Osteocyte (in vitro differentiated cells): ENCODE measurements around the gene KLF5. TPM values are rescaled to one million over a fixed set of nuclear protein-coding genes. Genes with fewer than 3 reads are reported as not detected.

Experiments
- DNase-seq: peaks from one replicate; pipeline ENCODE4 v3.0.0; 2021; ENCODE audit warnings: mixed read lengths; ENCODE audit not compliant: unreplicated experiment; ENCODE audit errors: extremely low spot score
- H3K27ac Mint-ChIP-seq: one replicate; pipeline ENCODE4 v1.8.0; 2021; ENCODE audit warnings: mild to moderate bottlenecking, mixed read lengths; ENCODE audit not compliant: unreplicated experiment
- H3K27me3 Mint-ChIP-seq: one replicate; pipeline ENCODE4 v1.8.0; 2021; ENCODE audit warnings: mixed read lengths; ENCODE audit not compliant: unreplicated experiment
- H3K36me3 Mint-ChIP-seq: one replicate; pipeline ENCODE4 v1.8.0; 2021; ENCODE audit warnings: mixed read lengths; ENCODE audit not compliant: unreplicated experiment
- H3K4me1 Mint-ChIP-seq: one replicate; pipeline ENCODE4 v1.8.0; 2021; ENCODE audit warnings: mixed read lengths; ENCODE audit not compliant: unreplicated experiment
- H3K4me3 Mint-ChIP-seq: one replicate; pipeline ENCODE4 v1.8.0; 2021; ENCODE audit warnings: mild to moderate bottlenecking, moderate library complexity, mixed read lengths; ENCODE audit not compliant: unreplicated experiment
- H3K9me3 Mint-ChIP-seq: one replicate; pipeline ENCODE4 v1.8.0; 2021; ENCODE audit warnings: mixed read lengths; ENCODE audit not compliant: unreplicated experiment
- total RNA-seq: library from RNA; stranded (reverse); gene quantifications from 2 replicates; pipeline ENCODE4 v1.2.1, GENCODE V29; 2021
- TF ChIP-seq, protein P1 (sequence below): fragments of 200-600 bp; sonication (generic); IDR thresholded peaks from 2 replicates; pipeline ENCODE4 v1.5.0; 2021; ENCODE audit warnings: antibody characterized with exemption, mild to moderate bottlenecking, moderate library complexity

KLF5 gene
- total RNA-seq, 1 donor from 2014 or later, result 2.6 TPM

DNA sequence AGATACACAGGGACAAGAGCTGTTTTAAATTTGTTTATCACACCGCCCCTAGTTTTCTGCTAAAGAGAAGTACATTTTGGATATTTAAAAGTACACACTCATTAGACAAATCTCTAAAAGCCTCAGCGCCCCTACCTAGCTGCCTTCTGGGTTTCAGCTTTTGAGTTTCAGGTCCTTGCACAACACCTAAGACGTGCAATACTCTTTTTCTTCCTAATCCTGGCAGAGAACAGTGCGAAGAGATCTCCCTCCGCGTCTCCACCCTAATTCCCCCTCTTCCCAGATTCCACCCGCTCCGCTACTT lies 421 bp upstream of the KLF5 start:
- Mint-ChIP-seq H3K4me3 (peak overlapping the region; percentile 89), H3K9me3 (no peaks in the 10 kb centered on the region), H3K27me3 (peaks cover 9% of the 10 kb centered on the region), H3K36me3 (peaks cover 3% of the 10 kb centered on the region), H3K4me1 (peaks cover 25% of the 10 kb centered on the region), H3K27ac (peak overlapping the region; percentile 2)
- no peak for DNase-seq
- TF ChIP-seq, protein P1, sequence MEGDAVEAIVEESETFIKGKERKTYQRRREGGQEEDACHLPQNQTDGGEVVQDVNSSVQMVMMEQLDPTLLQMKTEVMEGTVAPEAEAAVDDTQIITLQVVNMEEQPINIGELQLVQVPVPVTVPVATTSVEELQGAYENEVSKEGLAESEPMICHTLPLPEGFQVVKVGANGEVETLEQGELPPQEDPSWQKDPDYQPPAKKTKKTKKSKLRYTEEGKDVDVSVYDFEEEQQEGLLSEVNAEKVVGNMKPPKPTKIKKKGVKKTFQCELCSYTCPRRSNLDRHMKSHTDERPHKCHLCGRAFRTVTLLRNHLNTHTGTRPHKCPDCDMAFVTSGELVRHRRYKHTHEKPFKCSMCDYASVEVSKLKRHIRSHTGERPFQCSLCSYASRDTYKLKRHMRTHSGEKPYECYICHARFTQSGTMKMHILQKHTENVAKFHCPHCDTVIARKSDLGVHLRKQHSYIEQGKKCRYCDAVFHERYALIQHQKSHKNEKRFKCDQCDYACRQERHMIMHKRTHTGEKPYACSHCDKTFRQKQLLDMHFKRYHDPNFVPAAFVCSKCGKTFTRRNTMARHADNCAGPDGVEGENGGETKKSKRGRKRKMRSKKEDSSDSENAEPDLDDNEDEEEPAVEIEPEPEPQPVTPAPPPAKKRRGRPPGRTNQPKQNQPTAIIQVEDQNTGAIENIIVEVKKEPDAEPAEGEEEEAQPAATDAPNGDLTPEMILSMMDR, result no peak

DNA sequence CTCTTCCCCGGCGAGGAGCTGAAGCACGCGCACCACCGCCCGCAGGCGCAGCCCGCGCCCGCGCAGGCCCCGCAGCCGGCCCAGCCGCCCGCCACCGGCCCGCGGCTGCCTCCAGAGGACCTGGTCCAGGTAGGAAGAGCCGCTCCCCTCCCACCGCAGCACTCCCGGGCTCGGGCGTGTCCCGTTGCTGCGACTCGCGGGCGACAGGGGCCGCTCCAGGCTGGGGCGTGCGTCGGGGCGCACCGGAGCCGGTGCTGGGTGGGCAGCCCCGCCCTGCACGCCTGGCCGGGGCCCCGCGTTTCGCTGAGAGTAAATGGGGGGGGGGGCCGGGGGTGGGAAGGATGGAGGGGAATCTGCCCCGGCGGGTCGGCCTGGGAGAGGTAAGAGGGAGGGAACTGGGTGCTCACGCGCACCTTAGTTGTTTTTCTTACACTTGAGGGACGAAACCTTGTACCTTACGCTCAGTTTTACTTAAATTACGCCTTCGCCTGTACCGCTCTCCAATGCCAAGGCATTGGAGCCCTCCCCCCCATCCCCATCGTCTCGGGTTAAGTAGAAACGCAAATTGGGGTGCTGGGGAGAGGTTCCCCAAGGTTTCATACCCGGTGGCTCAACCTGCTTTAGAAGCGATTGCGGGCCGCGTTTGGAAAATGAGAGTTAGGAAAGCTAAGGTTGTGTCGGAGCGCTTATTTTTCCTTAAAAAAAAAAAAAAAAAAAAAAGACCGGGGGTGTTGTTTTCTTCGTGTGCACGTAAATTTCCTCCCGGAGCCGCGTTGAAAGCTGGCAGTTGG lies 850 bp downstream of the KLF5 start:
- Mint-ChIP-seq H3K27ac (peak overlapping the region; percentile 78), H3K9me3 (no peaks in the 10 kb centered on the region), H3K36me3 (peaks cover 3% of the 10 kb centered on the region), H3K4me1 (peaks cover 25% of the 10 kb centered on the region), H3K27me3 (peaks cover 9% of the 10 kb centered on the region), H3K4me3 (peak overlapping the region; percentile 83)
- TF ChIP-seq, protein P1, result peak; percentile 36
- no peak for DNase-seq

DNA sequence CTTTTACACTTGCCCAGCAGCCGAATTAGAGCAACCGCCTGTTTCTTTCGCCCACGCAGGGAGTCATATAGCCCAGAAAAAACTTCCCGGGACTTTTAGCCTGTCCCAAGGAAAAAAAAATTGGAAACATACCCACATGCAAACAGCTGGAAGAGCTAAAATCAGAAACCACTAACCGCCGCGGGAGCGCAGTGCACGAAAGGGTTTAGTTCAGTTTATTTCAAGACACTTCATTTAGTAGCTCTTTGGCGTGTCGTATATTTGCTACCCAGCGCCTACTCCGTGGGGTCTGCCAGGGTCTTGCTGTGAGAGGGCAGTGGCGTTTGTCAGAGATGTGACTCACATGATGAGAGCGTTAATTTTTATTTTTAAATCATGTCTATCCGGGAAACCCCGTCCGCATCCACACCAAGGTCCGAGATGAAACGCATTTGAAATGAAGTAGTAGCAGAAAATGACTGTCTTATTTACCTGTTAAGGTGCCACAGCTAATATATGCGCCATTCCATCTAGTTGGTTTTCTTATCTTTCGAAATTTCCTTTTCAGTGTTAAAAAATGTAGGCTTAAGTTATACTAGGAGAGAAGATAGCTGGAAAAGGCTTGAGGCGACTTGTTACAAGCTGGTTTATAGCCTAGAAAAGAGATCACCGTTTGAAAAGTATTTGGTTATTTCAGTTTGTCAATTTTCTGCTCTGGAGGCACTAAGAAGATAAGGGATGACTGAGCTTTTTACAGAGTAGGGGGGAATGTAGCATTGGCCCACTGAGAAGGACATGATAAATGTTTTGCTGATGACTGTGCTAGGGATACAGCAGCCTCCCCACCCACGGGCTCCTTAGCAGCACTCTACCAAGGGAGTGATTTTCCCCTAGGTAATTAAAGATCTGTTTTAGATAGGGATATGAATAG lies 1.7 kb downstream of the KLF5 start:
- Mint-ChIP-seq H3K27me3 (peaks cover 9% of the 10 kb centered on the region), H3K36me3 (peaks cover 3% of the 10 kb centered on the region), H3K27ac (peak overlapping the region; percentile 78), H3K4me1 (peaks cover 24% of the 10 kb centered on the region), H3K9me3 (no peaks in the 10 kb centered on the region), H3K4me3 (peak overlapping the region; percentile 83)
- DNase-seq, result no peak
- TF ChIP-seq, protein P1, result peak; percentile 6

DNA sequence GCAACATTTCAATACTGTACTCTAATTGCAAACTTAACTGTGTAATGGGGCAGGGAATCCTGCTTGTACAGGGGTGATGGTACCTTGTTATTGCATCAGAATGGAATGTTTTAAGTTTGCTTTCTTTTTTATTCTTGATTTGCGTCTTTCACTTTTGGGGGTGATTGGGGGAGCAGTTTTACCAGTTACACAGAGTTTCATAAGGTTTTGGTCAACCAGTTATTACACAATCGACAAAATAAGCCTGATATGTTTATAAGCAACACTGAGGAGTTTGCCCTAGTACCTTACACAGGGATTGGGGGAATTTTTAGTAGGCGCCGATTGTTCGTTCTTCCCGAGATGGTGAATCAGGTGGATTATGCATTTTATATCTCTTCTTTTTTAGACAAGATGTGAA lies 2.7 kb downstream of the KLF5 start:
- H3K27me3 Mint-ChIP-seq, result peaks cover 9% of the 10 kb centered on the region
- peaks cover 19% of the 10 kb centered on the region for H3K4me1 Mint-ChIP-seq
- no peak overlapping the region for H3K27ac Mint-ChIP-seq
- TF ChIP-seq, protein P1, result no peak
- no peak for DNase-seq
- H3K4me3 Mint-ChIP-seq, result no peak overlapping the region
- H3K9me3 Mint-ChIP-seq, result no peaks in the 10 kb centered on the region
- H3K36me3 Mint-ChIP-seq, result peaks cover 3% of the 10 kb centered on the region

DNA sequence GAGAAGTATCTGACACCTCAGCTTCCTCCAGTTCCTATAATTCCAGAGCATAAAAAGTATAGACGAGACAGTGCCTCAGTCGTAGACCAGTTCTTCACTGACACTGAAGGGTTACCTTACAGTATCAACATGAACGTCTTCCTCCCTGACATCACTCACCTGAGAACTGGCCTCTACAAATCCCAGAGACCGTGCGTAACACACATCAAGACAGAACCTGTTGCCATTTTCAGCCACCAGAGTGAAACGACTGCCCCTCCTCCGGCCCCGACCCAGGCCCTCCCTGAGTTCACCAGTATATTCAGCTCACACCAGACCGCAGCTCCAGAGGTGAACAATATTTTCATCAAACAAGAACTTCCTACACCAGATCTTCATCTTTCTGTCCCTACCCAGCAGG lies 3.1 kb downstream of the KLF5 start:
- TF ChIP-seq, protein P1, result no peak
- H3K36me3 Mint-ChIP-seq, result peaks cover 3% of the 10 kb centered on the region
- H3K27ac Mint-ChIP-seq, result no peak overlapping the region
- H3K9me3 Mint-ChIP-seq, result no peaks in the 10 kb centered on the region
- no peak for DNase-seq
- peaks cover 8% of the 10 kb centered on the region for H3K27me3 Mint-ChIP-seq
- H3K4me3 Mint-ChIP-seq, result no peak overlapping the region
- H3K4me1 Mint-ChIP-seq, result peaks cover 19% of the 10 kb centered on the region
